Activated effector memory CD4-positive, alpha-beta T cell treated with Interleukin-2 at 50 U/mL for 16 hours (primary cell): Measurements from ENCODE around the gene KCNC3.
"Not testable (repeated sequence)": the region's sequence is repeated elsewhere in the genome, so short reads cannot be mapped to it uniquely, and the experiment has no call there.

ENCODE experiments used
- DNase-seq: peaks from one replicate; pipeline ENCODE4 v3.0.0-alpha.2; 2020

The KCNC3 gene

DNA sequence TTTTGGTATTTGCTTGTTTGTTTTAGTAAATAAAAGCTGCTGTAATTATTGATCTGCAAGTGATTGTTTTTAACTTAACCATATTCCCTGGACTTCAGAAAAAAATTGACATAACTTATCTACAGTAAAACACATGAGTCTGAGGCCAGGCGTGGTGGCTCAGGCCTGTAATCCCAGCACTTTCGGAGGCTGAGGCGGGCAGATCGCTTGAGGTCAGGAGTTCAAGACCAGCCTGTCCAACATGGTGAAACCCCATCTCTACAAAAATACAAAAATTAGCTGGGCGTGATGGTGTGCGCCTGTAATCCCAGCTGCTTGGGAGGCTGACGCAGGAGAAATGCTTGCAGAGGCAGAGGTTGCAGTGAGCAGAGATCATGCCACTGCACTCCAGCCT, 24.3 kb upstream of the KCNC3 start:
- not testable (repeated sequence) for DNase-seq

DNA sequence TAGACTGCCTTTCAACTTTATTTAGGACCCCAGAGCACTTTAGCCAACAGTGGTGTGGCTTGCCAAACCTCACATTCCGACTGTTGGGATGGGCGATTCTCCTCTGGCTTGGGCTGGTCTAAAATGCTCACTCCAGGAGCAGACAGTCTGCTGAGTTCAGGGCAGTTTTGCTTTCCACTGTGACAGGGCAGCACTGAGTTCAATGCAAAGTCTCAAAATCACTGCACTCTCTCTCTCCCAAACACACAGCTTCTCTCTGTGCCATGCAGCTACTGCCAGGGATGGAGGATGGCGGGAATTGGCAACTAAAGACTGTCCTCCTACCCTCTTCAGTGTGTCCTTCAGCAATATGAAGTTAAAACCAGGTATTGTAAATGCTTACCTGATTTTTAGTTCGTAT, 23.1 kb upstream of the KCNC3 start:
- DNase-seq = no peak

DNA sequence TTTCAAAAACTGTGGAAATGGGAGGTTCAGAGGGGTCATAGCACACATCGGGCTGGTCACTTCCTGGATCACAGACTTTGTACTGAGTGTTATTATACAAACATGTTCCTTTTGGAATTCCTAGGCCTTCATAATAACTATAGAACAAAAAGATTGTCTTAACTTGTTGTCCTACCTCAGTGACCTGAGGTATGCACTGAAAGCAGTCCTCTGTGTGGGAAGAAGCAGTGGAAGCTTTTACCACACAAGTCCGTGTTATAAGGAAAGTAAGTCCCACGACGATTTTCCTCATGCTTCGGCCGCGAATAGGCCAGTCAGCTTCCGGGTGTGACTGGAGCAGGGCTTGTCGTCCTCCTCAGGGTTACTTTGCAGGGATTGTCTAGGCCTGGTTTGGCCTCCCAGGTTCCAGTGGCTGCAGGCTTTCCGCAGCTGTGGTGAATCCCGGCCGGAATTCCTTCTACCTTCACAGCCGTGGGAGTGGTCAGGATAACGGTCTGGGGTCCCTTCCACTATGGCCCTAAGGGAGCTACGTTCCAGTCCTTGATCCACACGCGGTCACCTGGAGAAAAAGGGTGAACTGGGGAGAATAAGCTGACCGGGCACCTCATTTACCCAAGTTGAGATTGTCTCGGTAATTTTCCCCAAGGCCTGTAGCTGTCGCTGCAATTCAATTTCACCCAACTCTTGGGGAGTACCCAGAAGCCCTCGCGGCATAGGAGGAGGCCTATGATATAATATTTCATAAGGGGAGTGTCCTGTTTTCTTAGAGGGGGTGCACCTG, 20.3 kb upstream of the KCNC3 start:
- DNase-seq = no peak

DNA sequence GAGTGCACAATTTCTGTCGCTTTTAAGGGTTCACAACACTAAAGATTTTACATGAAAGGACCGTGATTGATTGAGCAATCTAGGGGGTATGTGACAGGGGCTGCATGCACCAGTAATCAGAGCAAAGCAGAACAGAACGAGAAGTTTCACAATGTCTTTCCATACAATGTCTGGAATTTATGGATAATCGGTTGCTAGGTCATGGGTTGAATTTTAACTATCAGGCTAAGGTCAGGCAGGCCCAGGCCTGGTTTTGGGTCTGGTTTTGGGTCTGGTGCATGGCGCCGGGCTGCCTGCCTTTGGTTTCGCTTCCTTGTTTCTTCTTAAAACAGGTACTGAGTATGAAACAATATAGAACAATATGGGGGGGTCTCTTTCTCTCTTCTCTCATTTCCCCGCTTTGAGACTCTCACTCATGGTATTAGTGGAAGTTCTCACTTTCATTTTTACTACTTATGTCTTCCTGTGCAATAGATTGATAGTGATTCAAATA, 18.0 kb upstream of the KCNC3 start:
- not testable (repeated sequence) for DNase-seq

DNA sequence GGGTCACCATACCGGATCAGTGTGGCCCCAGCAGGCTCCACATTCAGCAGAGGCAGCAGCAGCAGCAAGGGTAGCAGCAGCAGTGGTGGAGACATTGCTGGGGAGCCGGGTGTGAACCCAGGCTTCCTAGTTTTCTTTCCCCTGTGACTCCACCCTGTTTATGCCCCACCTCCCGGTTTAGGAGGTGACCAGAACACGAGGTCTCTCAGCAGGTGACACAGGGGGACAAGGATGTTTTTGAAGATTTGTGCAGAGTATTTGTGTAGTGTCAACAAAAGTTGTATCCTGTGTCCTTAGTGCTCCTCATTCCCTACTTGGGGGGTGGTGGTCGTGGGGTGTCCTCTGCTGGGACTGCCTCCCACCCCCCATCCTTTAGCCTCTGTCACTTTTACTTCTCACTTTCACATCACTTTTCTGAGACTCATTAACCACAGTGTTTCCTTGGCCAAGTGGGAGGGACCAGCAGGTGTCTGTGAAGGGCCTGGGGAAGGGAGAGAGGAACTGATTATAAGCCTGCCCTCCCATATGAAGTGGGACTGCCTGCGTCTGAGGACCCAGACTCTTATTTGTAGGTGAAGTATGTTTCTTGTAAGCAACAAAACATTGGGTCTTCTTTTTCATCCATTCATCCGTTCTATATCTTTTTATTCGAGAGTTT, 15.6 kb upstream of the KCNC3 start:
- no peak for DNase-seq

DNA sequence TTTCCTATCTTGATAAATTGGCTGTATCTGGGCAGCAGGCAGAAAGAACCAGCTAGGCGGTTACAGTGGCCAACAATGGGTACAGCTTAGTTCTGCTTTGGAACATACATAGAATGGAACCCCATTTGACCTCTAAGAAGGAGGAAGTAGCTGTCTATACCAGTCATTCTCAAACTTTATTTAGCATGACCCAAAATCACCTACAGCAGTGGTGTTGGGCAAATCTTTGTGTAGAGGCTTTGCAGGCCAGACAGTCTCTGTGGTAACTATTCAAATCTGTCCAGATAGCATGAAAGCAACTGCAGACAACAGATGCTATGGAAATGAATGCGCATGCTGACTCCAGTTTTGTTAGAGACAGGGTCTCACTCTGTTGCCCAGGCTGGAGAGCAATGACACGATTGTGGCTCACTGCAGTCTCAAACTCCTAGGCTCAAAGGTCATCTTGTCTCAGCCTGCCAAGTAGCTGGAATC, 12.0 kb upstream of the KCNC3 start:
- DNase-seq = no peak

DNA sequence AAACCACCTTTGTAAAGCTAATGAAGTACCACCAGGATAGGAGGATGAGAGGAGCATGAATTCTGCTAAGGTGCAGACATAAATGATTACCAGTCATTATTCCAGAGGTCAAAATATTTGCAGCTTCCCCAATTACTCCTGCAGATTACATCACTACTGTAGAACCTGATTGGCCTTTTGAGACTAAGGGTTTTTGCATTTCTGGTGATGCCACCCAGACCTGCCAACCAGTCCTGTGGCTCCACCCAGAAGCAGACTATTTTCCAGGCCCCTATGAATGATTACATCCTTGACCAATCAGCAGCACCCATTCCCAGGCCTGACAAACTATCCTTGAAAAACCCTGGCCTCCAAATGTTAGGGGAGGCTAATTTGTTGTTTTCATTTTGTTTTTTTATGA, 11.2 kb upstream of the KCNC3 start:
- DNase-seq = no peak

DNA sequence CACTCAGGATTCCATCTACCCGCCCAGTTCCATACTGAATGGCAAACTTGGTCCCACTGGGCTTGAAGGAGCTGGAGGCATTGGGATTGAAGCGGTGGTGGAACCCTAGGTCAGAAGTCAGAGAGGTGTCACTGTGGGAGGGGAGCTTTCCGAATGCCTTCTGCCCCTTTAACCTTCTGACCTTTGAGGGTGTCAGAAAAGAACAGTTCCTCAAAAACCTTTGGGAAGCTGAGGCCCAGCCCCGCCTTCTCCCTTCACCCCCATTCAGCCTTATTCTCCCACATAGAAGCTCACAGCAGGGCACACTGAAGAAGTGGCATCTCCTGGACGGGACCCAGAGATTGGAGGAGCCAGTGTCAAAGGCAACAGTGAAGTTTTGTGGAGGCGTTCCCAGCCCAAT, 7.9 kb upstream of the KCNC3 start:
- DNase-seq = not testable (repeated sequence)

DNA sequence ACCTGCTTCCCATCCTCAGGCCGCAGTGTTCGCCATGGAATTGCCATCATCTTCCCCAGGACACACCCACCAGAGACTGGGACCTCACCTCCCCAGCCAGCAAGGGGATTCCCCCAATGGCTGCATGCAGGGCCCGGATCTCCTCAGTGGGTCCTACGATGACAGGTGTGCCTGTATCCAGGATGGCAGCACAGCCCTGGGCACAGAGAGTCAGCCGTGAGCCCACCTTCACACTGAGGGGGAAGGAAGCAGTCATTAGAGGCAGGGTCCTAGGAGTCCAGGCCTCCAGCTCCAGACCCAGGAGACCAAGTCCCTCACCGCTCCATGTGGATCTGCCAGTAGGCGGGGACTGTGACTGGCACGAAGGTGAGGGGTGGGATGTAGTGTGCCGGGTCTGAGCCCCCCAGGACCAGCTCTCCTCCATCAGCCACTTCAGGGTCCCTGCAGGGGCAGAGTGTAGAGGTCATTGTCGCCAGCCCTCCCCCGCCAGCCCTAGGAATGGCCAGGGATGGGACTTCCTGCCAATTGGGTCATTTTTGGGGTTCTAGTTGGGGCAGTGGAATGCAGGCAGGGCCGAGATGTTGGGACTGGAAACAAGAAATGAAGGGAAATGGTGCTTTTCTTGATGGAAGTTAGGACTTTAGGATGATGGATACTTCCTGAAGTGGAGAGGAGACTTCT, 5.7 kb upstream of the KCNC3 start:
- DNase-seq = no peak

DNA sequence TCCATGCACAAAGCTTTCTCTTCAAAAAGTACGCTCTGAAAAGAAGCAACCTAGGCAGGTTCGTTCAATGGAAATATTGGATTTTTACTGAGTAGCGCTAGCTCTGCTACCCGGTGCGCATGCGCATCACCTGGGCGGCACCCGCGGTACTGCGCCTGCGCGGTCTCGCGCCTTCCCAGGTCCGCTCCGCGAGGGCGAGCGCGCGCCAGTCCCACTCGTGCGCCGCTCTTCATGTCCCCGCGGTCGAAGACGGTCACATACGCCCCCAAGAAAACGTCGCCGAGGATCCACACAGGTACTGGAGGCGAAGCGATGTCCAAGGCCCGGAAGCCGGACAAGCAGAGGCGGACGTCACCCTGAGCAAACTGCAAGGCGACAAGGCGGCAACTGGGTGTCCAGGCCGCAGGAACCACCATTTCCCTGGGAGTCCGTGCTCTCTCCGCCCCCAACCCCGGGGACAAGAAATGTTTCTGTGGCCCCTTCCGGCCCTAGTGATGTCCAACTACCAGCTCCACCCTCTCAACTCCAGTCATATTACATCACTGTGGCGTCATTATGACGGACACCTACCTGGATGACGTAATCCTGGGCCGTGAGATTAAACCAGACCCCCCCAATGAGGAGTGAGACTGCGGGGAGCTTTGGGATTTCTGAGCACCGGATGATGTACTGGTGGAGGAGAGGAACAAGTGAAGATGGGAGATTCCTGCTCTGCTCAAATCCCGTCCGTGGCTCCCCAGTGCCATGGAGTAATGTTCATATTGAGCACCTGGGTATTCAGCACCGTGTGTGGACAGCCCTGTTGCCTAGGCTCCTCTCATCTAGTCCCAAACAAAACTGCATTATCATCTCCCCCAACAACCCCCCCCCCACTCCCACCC, 4.8 kb upstream of the KCNC3 start:
- DNase-seq = peak; percentile 74

DNA sequence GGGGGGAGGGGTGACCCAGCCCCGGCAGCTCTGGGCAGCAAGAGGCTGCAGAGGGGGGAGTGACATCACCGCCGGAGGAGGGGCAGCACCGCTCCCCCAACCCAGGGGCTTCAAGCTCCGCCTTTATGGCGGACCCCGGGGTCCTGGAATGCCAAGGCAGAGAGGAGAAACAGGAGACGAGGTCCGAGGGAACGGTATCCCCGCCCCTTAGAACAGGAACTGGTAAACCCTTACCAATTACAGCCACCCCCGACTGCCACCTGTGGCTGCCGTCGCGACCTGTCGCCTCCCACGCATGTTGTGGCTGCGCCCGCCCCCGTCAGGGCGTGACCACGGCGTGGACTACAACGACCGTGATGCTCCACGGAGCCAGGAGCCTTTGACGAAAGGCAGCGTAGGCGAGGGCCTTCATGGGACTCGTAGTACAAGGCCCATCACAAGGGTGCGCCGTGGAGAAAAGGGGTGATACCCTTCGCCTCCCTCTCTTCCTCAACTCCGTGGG, 4.1 kb upstream of the KCNC3 start:
- DNase-seq = peak; percentile 80

DNA sequence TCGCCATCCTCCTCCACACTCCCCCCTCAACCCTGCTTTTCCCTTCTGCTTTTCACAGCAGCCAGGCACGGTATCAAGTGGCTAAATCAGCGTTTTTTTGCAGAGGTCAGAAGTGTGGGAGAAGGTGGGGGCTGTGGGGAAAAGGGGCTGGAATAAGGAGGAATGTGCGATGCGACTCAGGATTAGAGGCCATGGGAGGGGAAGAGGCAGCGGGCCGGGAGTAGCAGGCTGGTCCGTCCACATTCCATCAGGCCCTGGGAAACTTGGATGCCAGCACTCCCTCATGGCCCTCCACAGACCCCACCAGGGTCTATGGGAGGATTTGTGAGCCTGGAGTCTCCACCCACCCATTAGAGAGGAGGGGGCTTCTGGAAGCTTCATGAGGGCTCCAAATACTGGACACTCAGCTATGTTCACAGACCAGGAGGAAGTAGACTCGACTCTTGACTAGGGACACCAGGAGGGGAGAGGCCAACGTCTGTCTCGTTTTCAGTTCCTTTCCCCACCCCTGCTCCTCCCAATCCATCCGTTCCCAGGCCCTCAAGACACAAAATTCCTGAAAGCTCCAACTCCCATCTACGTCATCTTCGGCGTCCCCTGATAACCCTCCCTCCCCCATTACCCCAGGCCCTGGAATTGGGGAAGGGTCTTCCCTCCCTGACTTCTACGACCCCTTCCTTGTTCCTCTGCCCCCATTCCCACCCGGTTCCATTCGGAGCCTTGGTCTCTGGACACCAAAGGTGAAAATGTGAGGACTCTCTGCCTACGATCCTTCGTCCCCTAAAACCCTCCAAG, 3.3 kb upstream of the KCNC3 start:
- no peak for DNase-seq

DNA sequence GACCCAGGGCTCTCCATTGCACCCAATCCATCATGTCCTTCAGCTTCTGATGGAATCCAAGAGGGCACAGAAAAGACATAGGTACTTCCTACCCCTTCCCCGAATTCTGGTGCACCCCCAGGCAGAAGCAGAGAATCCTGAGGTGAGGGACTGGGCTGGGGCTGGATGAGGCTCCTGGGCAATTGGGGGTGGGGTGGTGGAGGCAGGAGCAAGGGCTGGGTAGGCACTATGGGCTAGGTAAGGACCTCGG, 2.7 kb upstream of the KCNC3 start:
- DNase-seq = no peak

DNA sequence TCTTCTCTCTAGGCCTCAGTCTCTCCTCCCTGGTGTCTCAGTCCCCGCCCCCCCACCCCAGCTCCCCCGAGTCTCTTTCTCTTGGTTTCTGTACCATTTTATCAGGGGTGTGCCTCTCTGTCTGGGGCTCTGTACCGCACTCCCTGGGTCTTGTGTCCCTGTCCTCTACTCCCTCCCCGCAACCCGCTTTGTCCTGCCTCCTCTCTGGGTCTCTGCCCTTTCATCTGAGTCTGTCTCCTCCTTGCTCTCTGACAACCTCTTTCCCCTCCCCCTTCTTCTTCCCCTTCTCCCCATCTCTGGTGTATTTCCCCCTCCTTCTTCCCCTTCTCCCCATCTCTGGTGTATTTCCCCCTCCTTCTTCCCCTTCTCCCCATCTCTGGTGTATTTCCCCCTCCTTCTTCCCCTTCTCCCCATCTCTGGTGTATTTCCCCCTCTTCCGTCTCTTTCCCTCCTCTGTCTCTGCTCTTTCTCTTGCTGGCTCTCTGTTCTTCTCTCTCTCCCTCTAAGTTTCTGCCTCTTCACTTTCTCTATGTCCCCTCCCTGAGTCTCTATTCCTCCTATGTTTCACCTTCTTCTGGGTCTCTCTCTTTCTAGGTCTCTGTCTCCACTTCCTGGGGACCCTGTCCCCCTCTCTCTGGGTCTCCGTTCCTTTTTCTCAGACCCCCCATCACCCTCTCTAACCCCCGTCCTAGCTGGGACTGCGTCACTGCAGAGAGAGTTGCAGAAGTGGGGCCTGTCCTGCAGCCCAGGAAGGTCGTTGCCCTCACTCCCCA, 2.2 kb upstream of the KCNC3 start:
- no peak for DNase-seq

DNA sequence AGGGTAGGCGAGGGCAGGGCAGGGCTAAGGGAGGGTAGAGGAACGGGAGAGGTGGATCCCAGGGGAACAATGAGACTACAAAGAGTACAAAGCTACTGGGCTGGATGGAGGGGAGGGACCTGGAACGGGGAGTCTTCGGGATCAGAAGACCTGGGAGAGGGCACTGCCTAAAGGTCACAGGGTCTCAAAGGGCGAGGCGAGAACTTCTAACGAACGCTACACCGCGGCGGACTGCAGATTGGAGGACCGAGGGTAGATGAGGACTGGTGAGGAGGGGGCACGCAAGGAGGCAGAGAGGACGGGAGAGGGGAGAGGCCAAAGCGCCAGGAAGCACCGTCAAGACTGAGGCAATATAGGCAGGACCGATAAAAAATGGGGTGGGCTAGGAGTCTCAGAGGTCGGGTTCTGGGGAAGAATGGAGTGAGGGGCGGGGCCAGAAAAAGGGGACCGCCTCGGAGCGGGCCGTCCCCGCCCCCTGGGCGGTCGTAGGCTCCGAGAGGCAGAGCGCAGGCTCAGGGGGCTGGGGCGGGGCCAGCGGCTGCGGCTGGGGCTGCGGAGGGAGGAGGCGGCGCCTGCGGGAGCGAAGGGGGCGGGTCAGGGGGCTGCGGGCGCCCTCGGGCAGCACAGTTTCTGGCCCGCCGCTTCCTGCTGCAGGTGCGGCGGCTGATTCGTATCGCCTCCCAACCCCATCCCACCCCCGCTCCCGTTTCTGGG, 1.3 kb upstream of the KCNC3 start:
- DNase-seq = peak; percentile 73

DNA sequence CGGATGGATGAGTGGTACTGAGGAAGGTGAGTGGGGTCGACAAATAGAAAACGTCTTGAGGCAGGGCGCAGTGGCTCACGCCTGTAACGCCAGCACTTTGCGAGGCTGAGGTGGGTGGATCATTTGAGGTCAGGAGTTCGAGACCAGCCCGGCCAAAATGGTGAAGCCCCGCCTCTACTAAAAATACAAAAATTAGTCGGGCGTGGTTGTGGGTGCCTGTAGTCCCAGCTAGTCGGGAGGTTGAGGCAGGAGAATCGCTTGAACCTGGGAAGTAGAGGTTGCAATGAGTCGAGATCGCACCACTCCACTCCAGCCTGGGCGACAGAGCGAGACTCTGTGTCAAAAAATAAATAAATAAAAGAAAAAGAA, 733 bp upstream of the KCNC3 start:
- DNase-seq = not testable (repeated sequence)

DNA sequence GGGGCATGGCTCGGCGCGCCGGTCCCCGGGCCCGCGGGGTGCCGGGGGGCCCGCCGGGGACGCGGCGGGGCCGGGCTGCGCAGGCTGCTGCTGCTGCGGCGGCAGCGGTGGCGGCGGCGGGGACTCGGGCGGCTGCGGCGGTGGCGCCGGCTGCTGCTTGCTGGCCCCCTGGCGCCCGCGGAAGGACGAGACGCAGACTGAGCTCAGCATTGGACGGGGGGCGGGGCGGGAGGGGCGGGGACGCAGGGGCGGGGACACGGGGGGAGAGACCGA, 368 bp downstream of the KCNC3 start:
- DNase-seq = no peak

DNA sequence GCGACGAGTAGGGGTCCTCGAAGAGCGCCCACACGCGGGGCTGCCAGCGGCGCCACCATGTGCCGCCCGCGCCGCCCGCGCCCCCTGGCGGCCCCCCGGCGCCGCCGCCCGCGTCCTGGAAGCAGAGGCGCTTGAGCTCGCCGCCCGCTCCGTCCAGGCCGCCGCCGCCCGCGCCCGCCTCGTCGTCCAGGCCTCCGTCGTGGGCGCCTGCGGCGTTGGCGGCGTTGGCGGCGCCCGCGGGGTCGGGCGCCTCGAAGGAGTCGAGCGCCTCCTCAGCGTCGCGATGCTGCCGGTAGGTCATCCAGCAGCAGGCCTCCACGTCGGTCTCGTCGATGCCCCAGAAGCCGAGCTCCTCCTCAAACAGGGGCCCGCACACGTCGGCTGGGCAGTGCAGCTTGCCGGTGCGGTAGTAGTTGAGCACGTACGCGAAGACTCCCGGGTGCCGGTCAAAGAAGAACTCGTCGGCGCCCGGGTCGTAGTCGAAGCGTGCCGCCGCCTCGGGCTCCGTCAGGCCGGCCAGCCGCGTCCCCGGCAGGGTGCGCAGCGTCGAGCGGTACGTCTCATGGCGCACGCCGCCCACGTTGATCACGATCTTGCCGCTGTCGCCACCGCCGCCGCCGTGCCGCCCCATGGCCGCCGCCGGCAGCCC, 829 bp downstream of the KCNC3 start:
- DNase-seq = no peak

DNA sequence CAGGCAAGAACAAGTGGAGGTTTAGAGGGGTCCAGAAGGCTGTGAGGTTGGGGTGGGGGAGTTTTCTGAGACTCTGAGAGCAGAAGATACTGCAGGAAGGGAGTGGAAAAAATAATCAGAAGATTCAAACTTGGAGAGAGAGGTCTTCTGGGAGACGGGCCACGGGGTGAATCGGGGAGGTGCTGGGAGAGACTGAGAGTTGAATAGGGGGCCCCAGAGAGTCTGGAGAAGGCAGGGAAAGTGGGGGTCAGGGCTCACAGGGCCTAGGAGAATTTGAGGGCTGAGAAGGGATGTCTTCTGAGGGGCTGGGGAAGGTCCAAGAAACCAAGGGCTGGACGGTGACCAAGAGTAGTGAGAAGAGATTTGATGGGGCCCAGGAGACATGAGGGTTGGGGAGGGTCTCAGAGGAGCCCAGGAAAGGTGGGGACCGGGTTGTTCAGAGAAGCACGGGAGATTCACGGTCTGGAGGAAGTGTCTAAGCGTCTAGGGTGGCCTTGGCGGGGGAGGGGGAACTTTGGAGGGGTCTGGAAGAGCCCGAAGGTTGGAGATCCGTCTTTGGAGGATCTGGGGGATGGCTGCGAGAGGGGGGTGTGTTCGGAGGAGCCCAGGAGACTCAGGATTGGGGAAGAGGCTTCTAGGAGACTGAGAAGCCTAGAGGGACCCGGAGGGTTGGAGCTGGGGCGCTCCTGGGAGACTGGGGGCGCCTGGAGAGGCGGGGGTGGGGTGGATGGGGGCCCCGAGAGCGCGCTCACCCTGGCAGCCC, 1.5 kb downstream of the KCNC3 start:
- no peak for DNase-seq

DNA sequence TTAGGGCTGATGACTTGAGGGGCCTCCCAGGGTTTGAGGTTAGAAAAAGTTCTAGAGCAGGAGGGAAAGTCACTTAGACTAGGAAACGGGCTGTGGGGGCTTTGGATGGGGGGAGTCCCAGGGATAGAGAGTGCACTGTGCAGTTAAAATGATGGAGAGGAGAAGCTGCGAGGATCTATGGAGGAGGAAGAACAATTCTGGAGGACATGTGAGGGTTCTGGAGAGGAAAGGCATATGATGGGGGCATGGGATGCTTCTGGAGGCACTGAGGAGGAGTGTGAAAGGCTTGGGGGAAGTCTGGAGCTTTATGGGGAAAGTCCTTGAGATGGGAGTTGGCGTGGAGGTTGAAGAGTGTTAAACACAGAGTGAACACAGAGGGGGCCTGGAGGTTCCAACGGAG, 2.2 kb downstream of the KCNC3 start:
- no peak for DNase-seq
